Activated CD8-positive, alpha-beta memory T cell treated with anti-CD3 and anti-CD28 coated beads, Interleukin-2, amount 10 ng/mL, durations not matched to agents 7 days and 5 days (primary cell): Measurements from ENCODE around the gene ADISSP. TPM values are rescaled to one million over a fixed set of nuclear protein-coding genes. Genes with fewer than 3 reads are reported as not detected.

Source experiments
- ATAC-seq: fragments of 150-1000 bp; cut with Tn5 transposase; one replicate; pipeline ENCODE4 v1.10.0; 2021; ENCODE audit warnings: moderate library complexity
- CTCF ChIA-PET: fragments of 350-600 bp; sonication (Branson Sonifier 250); formaldehyde crosslinking; loops from one replicate; lab custom pipeline; 2021; ENCODE audit warnings: antibody characterized with exemption; lab: Charles Lee
- DNase-seq: peaks from one replicate; pipeline ENCODE4 v3.0.0-alpha.2; 2020
- H3K27ac Mint-ChIP-seq: one replicate; pipeline ENCODE4 v1.8.0; 2021; ENCODE audit warnings: mild to moderate bottlenecking, mixed read lengths
- H3K27me3 Mint-ChIP-seq: one replicate; pipeline ENCODE4 v1.8.0; 2021; ENCODE audit warnings: mixed read lengths
- H3K36me3 Mint-ChIP-seq: one replicate; pipeline ENCODE4 v1.8.0; 2021; ENCODE audit warnings: mild to moderate bottlenecking, mixed read lengths
- H3K4me1 Mint-ChIP-seq: one replicate; pipeline ENCODE4 v1.8.0; 2021; ENCODE audit warnings: mixed read lengths
- H3K4me3 Mint-ChIP-seq: one replicate; pipeline ENCODE4 v1.8.0; 2021; ENCODE audit warnings: mild to moderate bottlenecking, moderate library complexity, mixed read lengths
- H3K9me3 Mint-ChIP-seq: one replicate; pipeline ENCODE4 v1.8.0; 2022; ENCODE audit warnings: low read depth, mixed read lengths
- total RNA-seq, 2 experiments: library from RNA; stranded (reverse); gene quantifications; one replicate each; pipeline ENCODE4 v1.2.3, GENCODE V29; 2021

ADISSP gene
- total RNA-seq, 2 experiments from 2014 or later, result 32.5 to 37.0 TPM

DNA sequence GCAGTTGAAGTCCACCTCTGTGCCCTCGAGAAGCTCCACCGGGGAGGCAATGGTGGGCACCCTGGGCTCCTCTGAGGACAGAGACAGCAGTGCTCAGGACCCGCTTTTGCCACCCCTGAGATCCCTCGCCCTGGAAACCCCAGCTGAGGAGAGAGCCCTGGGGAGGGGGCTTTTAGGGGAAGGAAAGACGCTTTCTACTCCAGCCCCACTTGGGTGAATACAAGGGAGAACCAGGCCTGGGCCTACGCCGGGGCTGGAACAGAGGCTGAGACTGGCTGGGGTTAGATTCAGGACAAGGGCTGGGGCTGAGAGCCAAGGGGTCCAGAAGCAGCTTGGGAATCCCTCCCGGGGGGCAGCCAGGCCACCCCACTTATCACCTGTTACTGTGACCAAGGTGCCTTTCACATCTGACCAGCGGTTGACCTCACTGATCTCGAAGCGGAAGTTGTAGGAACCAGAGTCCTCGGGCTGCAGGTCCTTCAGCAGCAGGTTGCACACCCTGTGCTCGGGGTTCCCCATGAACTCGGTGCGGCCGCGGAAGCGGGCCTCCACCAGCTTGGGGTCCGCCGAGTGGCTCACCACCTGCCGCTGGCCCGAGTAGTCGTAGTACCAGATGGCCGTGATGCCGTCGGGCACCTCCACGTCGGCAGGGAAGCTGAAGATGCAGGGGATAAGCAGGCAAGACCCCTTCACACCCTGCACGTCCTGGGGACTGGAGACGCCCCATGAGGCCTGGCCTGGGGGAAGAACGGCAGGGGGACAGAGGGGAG lies 61.4 kb downstream of the ADISSP start:
- ATAC-seq (no peak), DNase-seq (no peak)
- no peak overlapping the region for H3K27ac Mint-ChIP-seq
- H3K36me3 Mint-ChIP-seq, result no peaks in the 10 kb centered on the region
- H3K4me1 Mint-ChIP-seq, result peaks cover 6% of the 10 kb centered on the region
- CTCF ChIA-PET, result interaction anchor here (0.9 to 5.3 kb wide), 4 partner anchors 10 to 47 kb away, joined by 3 to 122 read pairs (median 4); partner anchors contain the start of gene ADAM33
- H3K4me3 Mint-ChIP-seq, result no peak overlapping the region
- H3K9me3 Mint-ChIP-seq, result no peaks in the 10 kb centered on the region
- H3K27me3 Mint-ChIP-seq, result peaks cover 8% of the 10 kb centered on the region

DNA sequence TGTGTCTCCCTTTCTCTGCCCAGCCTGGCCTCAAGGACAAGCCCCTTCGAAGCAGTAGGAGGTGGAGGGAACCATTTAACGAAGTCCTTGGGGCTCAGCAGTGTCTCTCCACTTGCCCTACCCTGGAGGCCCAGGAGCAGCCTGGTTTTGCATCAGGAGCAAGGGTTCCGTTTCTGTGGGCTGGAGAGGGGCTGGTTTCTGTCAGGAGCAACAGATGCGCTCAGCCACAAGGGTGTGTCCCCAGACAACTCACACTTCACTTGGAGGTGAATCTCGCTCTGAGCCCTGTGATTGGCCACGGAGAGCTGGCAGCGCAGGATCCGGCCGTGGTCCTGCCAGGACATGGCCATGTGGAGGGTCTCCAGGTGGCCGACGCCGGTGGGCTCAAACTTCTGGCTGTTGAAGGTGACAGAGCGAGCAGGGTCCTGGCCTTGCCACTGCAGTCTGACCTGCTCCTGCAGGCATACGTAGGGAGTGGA lies 62.0 kb downstream of the ADISSP start:
- Mint-ChIP-seq H3K4me3 (no peak overlapping the region), H3K4me1 (peaks cover 6% of the 10 kb centered on the region), H3K27me3 (peaks cover 8% of the 10 kb centered on the region), H3K27ac (no peak overlapping the region), H3K9me3 (no peaks in the 10 kb centered on the region), H3K36me3 (no peaks in the 10 kb centered on the region)
- CTCF ChIA-PET, result interaction anchor here (0.9 to 1.6 kb wide), 3 partner anchors 29 to 142 kb away, joined by 3 to 6 read pairs (median 3); no protein-coding TSS in a partner anchor
- ATAC-seq (no peak), DNase-seq (no peak)

DNA sequence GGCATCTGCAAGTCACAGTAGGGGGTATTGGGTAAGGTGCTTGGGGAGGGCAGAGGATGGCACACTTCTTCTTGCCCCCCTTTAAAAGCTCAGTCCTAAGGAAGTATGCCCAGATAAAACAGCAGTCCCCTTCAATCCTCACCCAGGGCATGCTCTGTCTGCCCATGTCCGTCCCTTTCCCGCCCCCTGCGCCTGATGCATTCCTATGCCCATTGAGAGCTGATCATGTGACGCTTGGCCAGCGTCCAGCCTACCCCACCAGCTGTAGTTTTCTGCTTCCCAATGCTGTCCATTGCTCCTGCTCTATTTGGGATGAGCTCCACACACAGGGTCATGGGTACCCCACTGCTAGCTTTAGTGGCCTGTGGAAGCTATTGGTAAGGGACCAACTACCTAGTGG lies 63.5 kb downstream of the ADISSP start:
- H3K27me3 Mint-ChIP-seq, result peaks cover 4% of the 10 kb centered on the region
- DNase-seq (no peak), ATAC-seq (no peak)
- no peak overlapping the region for H3K27ac Mint-ChIP-seq
- no peak overlapping the region for H3K4me3 Mint-ChIP-seq
- H3K36me3 Mint-ChIP-seq, result no peaks in the 10 kb centered on the region
- no peaks in the 10 kb centered on the region for H3K9me3 Mint-ChIP-seq
- CTCF ChIA-PET, result interaction anchor here (0.6 to 1.6 kb wide), 3 partner anchors 27 to 156 kb away, joined by 3 to 6 read pairs (median 3); no protein-coding TSS in a partner anchor
- H3K4me1 Mint-ChIP-seq, result peaks cover 2% of the 10 kb centered on the region

Other genes starting within 250 kb of the ADISSP start
- gene GFRA4, start 104.4 kb downstream of the ADISSP start, total RNA-seq, result not detected
- not detected for gene ADAM33, start 85.7 kb downstream of the ADISSP start, total RNA-seq
- gene SIGLEC1, start 55.2 kb downstream of the ADISSP start, total RNA-seq, result not detected
- gene HSPA12B, start 35.1 kb downstream of the ADISSP start, total RNA-seq, result not detected
- under 1 TPM in 1 of 2 experiments, not detected in 1; 0.18 TPM for gene SPEF1, start 13.7 kb upstream of the ADISSP start, total RNA-seq
- gene CENPB, start 19.0 kb upstream of the ADISSP start, total RNA-seq, result 10 to 100 TPM; 76.5 to 76.8 TPM
- gene CDC25B, start 28.6 kb upstream of the ADISSP start, total RNA-seq, result 100 to 1,000 TPM; 194 to 312 TPM
- 10 to 100 TPM; 13.8 to 15.5 TPM for gene AP5S1, start 52.8 kb upstream of the ADISSP start, total RNA-seq
- gene MAVS, start 79.1 kb upstream of the ADISSP start, total RNA-seq, result 10 to 100 TPM; 29.7 to 37.4 TPM
- gene PANK2, start 121.6 kb upstream of the ADISSP start, total RNA-seq, result 10 to 100 TPM; 77.3 to 82.3 TPM
- gene RNF24, start 247.8 kb upstream of the ADISSP start, total RNA-seq, result 10 to 100 TPM; 10.5 to 13.6 TPM